Measurements from ENCODE around the gene RGMA. TPM values are rescaled to one million over a fixed set of nuclear protein-coding genes. Genes with fewer than 3 reads are reported as not detected.

RGMA gene
- total RNA-seq, 1 experiment from 2014 or later = 41.4 TPM

DNA sequence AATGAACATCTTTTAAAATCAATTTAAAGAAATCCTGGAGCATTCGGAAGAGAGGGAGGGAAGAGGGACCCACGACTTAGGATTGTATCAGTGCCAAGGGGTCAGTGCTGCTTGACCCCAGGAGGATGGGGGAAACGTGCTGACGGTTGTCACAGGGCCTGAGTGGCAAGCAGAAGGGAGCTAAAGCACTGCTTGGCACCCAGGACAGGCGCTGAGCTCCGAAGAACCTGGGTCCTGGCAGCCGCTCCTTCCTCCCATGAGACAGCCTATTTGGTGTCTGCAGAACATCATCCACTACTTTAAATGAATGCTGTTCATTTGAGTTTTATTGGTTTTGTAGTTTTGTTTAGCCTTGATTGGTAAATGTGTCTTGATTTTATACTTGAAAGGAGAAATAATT lies 54.5 kb downstream of the RGMA start:
- Histone ChIP-seq H3K23me2 (ENCODE audit: insufficient read length, low read depth, low read length, poor library complexity, severe bottlenecking) (no peaks in the 10 kb centered on the region), H4K8ac (replicated peaks; ENCODE audit: insufficient read length, low read depth, low read length) (no peak overlapping the region), H2BK5ac (ENCODE audit: insufficient read length, low read length) (no peak overlapping the region), H2BK12ac (ENCODE audit: insufficient read length, low read depth, low read length) (no peak overlapping the region), H3K18ac (ENCODE audit: insufficient read length, low read depth, low read length) (no peak overlapping the region), H4K5ac (ENCODE audit: insufficient read length, low read depth, low read length) (no peak overlapping the region), H3K4ac (ENCODE audit: low read depth, low read length) (no peak overlapping the region), H4K20me1 (ENCODE audit: control insufficient read depth, insufficient read depth, insufficient read length) (no peaks in the 10 kb centered on the region), H3K23ac (ENCODE audit: insufficient read length, low read depth, low read length) (no peak overlapping the region), H3K14ac (ENCODE audit: insufficient read depth, low read length) (no peak overlapping the region), H3T11ph (ENCODE audit: low read length) (no peak overlapping the region), H3K9ac (ENCODE audit: extremely low read depth, insufficient read length, low read length) (no peak overlapping the region), H3K4me1 (ENCODE audit: insufficient read depth, low read length) (no peaks in the 10 kb centered on the region), H3K56ac (ENCODE audit: insufficient read length, low read depth, low read length) (no peak overlapping the region), H3K9me3 (ENCODE audit: control insufficient read depth, low read depth, low read length) (no peaks in the 10 kb centered on the region), H4K91ac (ENCODE audit: insufficient read length, low read depth, low read length) (no peak overlapping the region), H3K27ac (ENCODE audit: insufficient read length, low read depth, low read length) (no peak overlapping the region), H2BK15ac (ENCODE audit: low read depth, low read length) (no peak overlapping the region), H2AK5ac (ENCODE audit: insufficient read length, low read length) (no peak overlapping the region), H2AFZ (ENCODE audit: low read length) (no peak overlapping the region), H2BK20ac (ENCODE audit: low read depth, low read length, poor library complexity, severe bottlenecking) (no peak overlapping the region), H3K4me2 (ENCODE audit: insufficient read depth, insufficient read length, low read length) (no peak overlapping the region), H3K79me1 (ENCODE audit: insufficient read depth, low read depth, low read length, poor library complexity, severe bottlenecking) (no peaks in the 10 kb centered on the region), H2BK120ac (ENCODE audit: low read depth, low read length, poor library complexity, severe bottlenecking) (no peak overlapping the region), H3K27me3 (ENCODE audit: insufficient read depth, low read length) (no peaks in the 10 kb centered on the region), H3K79me2 (ENCODE audit: insufficient read depth, low read length) (0 out of 2 replicates have a peak, but pooled peaks cover 1% of the 10 kb centered on the region)
- H3K36me3 Mint-ChIP-seq (ENCODE audit: insufficient read depth in 1 of 3, low read depth in 3 of 3) = peaks cover under 1 to 2% (median 1%) of the 10 kb centered on the region in 3 experiments; a peak in 5 of 7 replicates
- H3K4me3 Mint-ChIP-seq = no peak overlapping the region
- H3K9me3 Mint-ChIP-seq = peaks cover 0 to 4% of the 10 kb centered on the region in 2 experiments; a peak in 1 of 5 replicates
- DNase-seq = no peak
- H3K27me3 Mint-ChIP-seq (ENCODE audit: low read depth) = peaks cover 7% of the 10 kb centered on the region
- WGBS (ENCODE audit: extremely low coverage, insufficient read length, low lambda C conversion rate) = no CpG with 5 or more reads among the region's 7 CpGs
- TF ChIP-seq, protein P1, sequence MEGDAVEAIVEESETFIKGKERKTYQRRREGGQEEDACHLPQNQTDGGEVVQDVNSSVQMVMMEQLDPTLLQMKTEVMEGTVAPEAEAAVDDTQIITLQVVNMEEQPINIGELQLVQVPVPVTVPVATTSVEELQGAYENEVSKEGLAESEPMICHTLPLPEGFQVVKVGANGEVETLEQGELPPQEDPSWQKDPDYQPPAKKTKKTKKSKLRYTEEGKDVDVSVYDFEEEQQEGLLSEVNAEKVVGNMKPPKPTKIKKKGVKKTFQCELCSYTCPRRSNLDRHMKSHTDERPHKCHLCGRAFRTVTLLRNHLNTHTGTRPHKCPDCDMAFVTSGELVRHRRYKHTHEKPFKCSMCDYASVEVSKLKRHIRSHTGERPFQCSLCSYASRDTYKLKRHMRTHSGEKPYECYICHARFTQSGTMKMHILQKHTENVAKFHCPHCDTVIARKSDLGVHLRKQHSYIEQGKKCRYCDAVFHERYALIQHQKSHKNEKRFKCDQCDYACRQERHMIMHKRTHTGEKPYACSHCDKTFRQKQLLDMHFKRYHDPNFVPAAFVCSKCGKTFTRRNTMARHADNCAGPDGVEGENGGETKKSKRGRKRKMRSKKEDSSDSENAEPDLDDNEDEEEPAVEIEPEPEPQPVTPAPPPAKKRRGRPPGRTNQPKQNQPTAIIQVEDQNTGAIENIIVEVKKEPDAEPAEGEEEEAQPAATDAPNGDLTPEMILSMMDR (conservative IDR thresholded peaks at IDR 0.05) = no peak
- H3K4me1 Mint-ChIP-seq = peaks cover 19 to 38% of the 10 kb centered on the region in 2 experiments
- no peak overlapping the region; a peak in 1 of 7 replicates for H3K27ac Mint-ChIP-seq

Measured in H9 (cell line).